Adipocyte (in vitro differentiated cells): ENCODE results near the gene RAB37.

Source experiments
- DNase-seq: peaks from one replicate; pipeline ENCODE4 v3.0.0-alpha.2; 2015; ENCODE audit warnings: low read depth
- H3K27me3 ChIP-seq: replicated peaks from 2 replicates; pipeline ENCODE4 v1.7.0; 2013; ENCODE audit warnings: mild to moderate bottlenecking, low read length, moderate library complexity; ENCODE audit not compliant: control insufficient read depth, insufficient read depth
- H3K36me3 ChIP-seq: 2 replicates; pipeline ENCODE4 v1.7.0; 2013; ENCODE audit warnings: low read length, mild to moderate bottlenecking, moderate library complexity; ENCODE audit not compliant: control insufficient read depth, insufficient read depth, severe bottlenecking
- H3K4me1 ChIP-seq: 2 replicates; pipeline ENCODE4 v1.7.0; 2013; ENCODE audit warnings: mild to moderate bottlenecking, low read length, moderate library complexity; ENCODE audit not compliant: control insufficient read depth, insufficient read depth
- H3K4me3 ChIP-seq: 2 replicates; pipeline ENCODE4 v1.7.0; 2013; ENCODE audit warnings: mild to moderate bottlenecking, low read length, moderate library complexity
- H3K9ac ChIP-seq: 2 replicates; pipeline ENCODE4 v1.7.0; 2013; ENCODE audit warnings: mild to moderate bottlenecking, low read length, moderate library complexity
- H3K9me3 ChIP-seq: 2 replicates; pipeline ENCODE4 v1.7.0; 2013; ENCODE audit warnings: mild to moderate bottlenecking, low read length, moderate library complexity; ENCODE audit not compliant: control insufficient read depth

RAB37 gene

GRCh38 chr17:74739227-74739831 lies 2.3 kb downstream of the RAB37 start:
- Histone ChIP-seq H3K9me3 (no peaks in the 10 kb centered on the region), H3K4me1 (peaks cover 11% of the 10 kb centered on the region), H3K9ac (no peak overlapping the region), H3K27me3 (peaks cover 89% of the 10 kb centered on the region), H3K4me3 (no peak overlapping the region), H3K36me3 (no peaks in the 10 kb centered on the region)
- no peak for DNase-seq

- Histone ChIP-seq H3K4me1 (peaks cover 11% of the 10 kb centered on the region), H3K27me3 (peaks cover 84% of the 10 kb centered on the region), H3K9me3 (no peaks in the 10 kb centered on the region), H3K9ac (no peak overlapping the region), H3K4me3 (no peak overlapping the region), H3K36me3 (no peaks in the 10 kb centered on the region)
- no peak for DNase-seq
These were observed 3.1 kb downstream of the RAB37 start for GRCh38 chr17:74740173-74740572.

GRCh38 chr17:74740641-74741387 lies 3.8 kb downstream of the RAB37 start:
- H3K27me3 ChIP-seq: peaks cover 78% of the 10 kb centered on the region
- H3K4me1 ChIP-seq: peaks cover 11% of the 10 kb centered on the region
- H3K4me3 ChIP-seq: no peak overlapping the region
- no peak for DNase-seq
- H3K9me3 ChIP-seq: no peaks in the 10 kb centered on the region
- no peaks in the 10 kb centered on the region for H3K36me3 ChIP-seq
- no peak overlapping the region for H3K9ac ChIP-seq

GRCh38 chr17:74742153-74742515 lies 5.1 kb downstream of the RAB37 start:
- peaks cover 67% of the 10 kb centered on the region for H3K27me3 ChIP-seq
- H3K9me3 ChIP-seq: no peaks in the 10 kb centered on the region
- H3K4me1 ChIP-seq: peaks cover 3% of the 10 kb centered on the region
- H3K36me3 ChIP-seq: no peaks in the 10 kb centered on the region
- peak; percentile 20 for DNase-seq
- no peak overlapping the region for H3K4me3 ChIP-seq
- no peak overlapping the region for H3K9ac ChIP-seq

GRCh38 chr17:74742978-74743545 lies 6.0 kb downstream of the RAB37 start:
- H3K9me3 ChIP-seq: no peaks in the 10 kb centered on the region
- DNase-seq: no peak
- peaks cover 58% of the 10 kb centered on the region for H3K27me3 ChIP-seq
- no peak overlapping the region for H3K9ac ChIP-seq
- H3K36me3 ChIP-seq: no peaks in the 10 kb centered on the region
- H3K4me3 ChIP-seq: no peak overlapping the region
- no peaks in the 10 kb centered on the region for H3K4me1 ChIP-seq

GRCh38 chr17:74743755-74744154 lies 6.7 kb downstream of the RAB37 start:
- no peaks in the 10 kb centered on the region for H3K36me3 ChIP-seq

GRCh38 chr17:74744349-74744713 lies 7.3 kb downstream of the RAB37 start:
- Histone ChIP-seq H3K9ac (no peak overlapping the region), H3K36me3 (no peaks in the 10 kb centered on the region), H3K4me1 (no peaks in the 10 kb centered on the region), H3K9me3 (no peaks in the 10 kb centered on the region), H3K27me3 (peaks cover 45% of the 10 kb centered on the region), H3K4me3 (no peak overlapping the region)
- DNase-seq: no peak

More at GRCh38 chr17:74743755-74744154, 6.7 kb downstream of the RAB37 start:
- no peaks in the 10 kb centered on the region for H3K4me1 ChIP-seq
- no peak for DNase-seq
- no peak overlapping the region for H3K4me3 ChIP-seq
- H3K9ac ChIP-seq: no peak overlapping the region
- peaks cover 51% of the 10 kb centered on the region for H3K27me3 ChIP-seq
- H3K9me3 ChIP-seq: no peaks in the 10 kb centered on the region

- peak; percentile 76 for DNase-seq
- Histone ChIP-seq H3K4me3 (no peak overlapping the region), H3K4me1 (peaks cover 2% of the 10 kb centered on the region), H3K9ac (no peak overlapping the region), H3K9me3 (no peaks in the 10 kb centered on the region), H3K27me3 (peaks cover 42% of the 10 kb centered on the region), H3K36me3 (no peaks in the 10 kb centered on the region)
These were observed 7.9 kb downstream of the RAB37 start for GRCh38 chr17:74744714-74745547.

GRCh38 chr17:74745548-74746177 lies 8.6 kb downstream of the RAB37 start:
- DNase-seq: no peak
- Histone ChIP-seq H3K4me3 (no peak overlapping the region), H3K36me3 (no peaks in the 10 kb centered on the region), H3K9me3 (no peaks in the 10 kb centered on the region), H3K9ac (no peak overlapping the region), H3K4me1 (peaks cover 5% of the 10 kb centered on the region), H3K27me3 (peaks cover 35% of the 10 kb centered on the region)

GRCh38 chr17:74746376-74746775 lies 9.3 kb downstream of the RAB37 start:
- H3K9me3 ChIP-seq: no peaks in the 10 kb centered on the region

GRCh38 chr17:74746922-74747321 lies 9.9 kb downstream of the RAB37 start:
- H3K36me3 ChIP-seq: no peaks in the 10 kb centered on the region
- H3K4me3 ChIP-seq: no peak overlapping the region
- no peak overlapping the region for H3K9ac ChIP-seq
- H3K4me1 ChIP-seq: peaks cover 5% of the 10 kb centered on the region
- H3K9me3 ChIP-seq: no peaks in the 10 kb centered on the region
- peaks cover 23% of the 10 kb centered on the region for H3K27me3 ChIP-seq
- DNase-seq: no peak

More at GRCh38 chr17:74746376-74746775, 9.3 kb downstream of the RAB37 start:
- Histone ChIP-seq H3K27me3 (peaks cover 28% of the 10 kb centered on the region), H3K4me1 (peaks cover 5% of the 10 kb centered on the region), H3K9ac (no peak overlapping the region), H3K36me3 (no peaks in the 10 kb centered on the region), H3K4me3 (no peak overlapping the region)
- no peak for DNase-seq
